NCI-H82 treated with DMSO at 0.1 percent for 48 hours (cell line): Measurements from ENCODE around the gene TELO2.

Experiments used
- DNase-seq: peaks from one replicate; lab custom pipeline; 2025; ENCODE audit not compliant: unreplicated experiment; lab: John Stamatoyannopoulos, UW

The TELO2 gene

DNA sequence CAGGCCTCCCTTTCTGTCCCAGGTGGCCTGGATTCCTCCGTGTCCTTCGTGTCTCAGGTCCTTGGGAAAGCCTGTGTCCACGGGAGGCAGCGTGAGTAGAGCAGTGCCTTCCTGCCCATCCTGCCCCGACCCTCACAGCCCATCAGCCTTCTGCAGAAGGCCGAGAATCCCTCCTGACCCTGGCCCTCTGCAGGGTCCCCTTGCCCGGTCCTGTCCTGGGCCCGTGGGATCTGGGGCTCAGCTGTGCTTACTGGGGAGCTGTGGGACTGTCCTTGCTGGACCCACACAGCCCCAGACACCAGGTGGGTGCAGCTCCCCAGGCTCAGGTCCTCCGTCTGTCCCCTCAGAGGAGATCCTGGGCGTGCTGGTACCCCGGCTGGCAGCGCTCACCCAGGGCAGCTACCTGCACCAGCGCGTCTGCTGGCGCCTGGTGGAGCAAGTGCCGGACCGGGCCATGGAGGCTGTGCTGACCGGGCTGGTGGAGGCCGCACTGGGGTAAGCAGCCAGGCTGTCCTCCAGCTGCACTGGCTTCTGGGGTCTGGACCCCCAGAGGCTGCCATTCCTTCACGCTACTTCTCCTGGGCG, 3.9 kb downstream of the TELO2 start:
- no peak for DNase-seq

- no peak for DNase-seq
Observed at GRCh38 chr16:1498899-1499676, 5.9 kb downstream of the TELO2 start.

DNA sequence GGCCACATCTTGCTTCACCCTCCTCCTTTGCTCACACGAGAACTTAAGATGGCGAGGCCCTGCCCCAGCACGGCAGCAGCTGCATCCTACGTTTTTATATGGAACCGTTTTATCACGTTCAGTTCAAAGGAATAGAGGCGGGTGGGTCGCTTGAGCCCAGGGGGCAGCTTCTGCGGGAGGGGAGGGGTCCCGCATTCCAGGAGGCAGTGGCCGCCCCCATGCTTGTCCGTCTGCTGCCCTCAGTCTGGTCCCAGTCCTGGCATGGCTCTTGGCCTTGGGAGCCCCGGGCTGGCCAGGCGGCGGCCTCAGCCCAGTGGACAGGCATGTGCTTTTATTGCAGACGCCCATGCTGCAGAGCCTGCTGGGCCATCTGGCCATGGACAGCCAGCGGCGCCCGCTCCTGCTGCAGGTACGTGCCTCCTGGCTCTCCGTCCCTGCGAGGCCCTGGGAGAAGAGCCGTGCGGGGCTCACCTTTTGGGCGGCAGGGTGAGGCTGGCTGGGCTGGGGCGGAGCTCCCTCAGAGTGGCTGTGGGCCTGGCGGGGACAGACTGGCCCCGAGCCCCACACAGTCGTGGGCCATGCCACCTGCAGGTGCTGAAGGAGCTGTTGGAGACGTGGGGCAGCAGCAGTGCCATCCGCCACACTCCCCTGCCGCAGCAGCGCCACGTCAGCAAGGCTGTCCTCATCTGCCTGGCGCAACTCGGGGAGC, 6.8 kb downstream of the TELO2 start:
- no peak for DNase-seq

DNA sequence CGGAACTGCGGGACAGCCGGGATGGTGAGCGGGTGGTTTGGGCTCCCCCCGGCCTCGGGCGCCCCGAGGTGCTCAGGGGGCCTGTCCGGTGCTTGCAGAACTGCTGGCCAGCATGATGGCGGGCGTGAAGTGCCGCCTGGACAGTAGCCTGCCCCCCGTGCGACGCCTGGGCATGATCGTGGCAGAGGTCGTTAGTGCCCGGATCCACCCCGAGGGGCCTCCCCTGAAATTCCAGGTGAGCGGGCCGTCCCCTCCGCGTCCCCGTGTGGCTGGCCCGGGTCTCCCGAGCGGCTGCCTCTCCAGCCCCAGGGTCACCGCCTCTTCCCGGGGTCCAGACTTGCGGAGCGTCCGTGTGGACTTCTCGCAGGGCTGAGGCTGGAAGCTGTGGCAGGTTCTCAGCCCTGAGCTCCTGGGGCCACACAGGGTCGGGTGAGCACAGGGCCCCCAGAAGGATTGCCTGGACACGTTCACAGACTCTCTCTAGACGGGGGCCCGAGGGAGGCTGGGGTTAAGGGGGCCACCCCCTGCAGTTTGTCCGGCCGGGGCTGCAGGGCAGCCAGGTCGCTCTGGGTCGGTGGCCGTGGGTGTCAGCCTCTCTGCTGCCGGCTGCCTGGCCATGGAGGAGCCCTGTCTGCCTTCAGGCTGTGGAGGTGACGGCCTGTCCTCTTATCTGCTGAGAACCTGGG, 7.4 kb downstream of the TELO2 start:
- no peak for DNase-seq

- DNase-seq, result no peak
Observed at GRCh38 chr16:1501630-1502029, 8.5 kb downstream of the TELO2 start.

- no peak for DNase-seq
Observed at GRCh38 chr16:1502092-1503004, 9.2 kb downstream of the TELO2 start.

DNA sequence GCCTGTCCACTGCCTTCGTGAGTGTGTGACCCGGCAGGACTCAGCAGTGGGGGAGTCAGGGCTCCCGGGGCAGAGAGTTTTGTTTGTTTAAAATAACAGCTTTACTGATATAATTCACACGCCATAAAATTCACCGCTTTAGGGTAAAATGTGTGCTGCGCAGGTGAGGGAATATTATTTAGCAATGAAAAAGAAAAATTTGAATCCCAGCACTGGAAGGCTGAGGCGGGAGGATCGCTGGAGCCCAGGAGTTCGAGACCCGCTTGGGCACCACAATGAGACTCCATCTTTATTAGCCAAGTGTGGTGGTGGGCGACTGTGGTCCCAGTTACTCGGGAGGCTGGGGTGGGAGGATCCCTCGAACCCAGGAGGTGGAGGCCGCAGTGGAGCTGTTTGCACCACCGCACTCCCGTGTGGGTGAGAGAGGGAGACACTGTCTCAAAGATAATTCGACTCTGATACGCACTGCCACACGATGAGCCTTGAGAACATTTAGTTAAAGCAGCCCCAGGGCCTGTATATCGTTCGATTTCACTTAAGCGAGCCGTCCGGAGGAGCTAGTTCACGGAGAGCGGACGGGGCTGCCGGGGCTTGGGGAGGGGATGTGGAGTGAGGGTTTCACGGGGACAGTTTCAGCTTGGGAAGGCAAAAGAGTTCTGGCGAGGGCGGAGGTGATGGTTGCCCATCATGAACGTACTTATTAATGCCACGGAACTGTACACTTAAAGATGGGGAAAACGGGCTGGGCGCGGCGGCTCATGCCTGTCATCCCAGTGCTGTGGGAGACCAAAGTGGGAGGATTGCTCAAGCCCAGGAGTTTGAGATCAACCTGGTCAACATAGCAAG, 10.2 kb downstream of the TELO2 start:
- no peak for DNase-seq

GRCh38 chr16:1505073-1505844, 12.1 kb downstream of the TELO2 start:
- no peak for DNase-seq

DNA sequence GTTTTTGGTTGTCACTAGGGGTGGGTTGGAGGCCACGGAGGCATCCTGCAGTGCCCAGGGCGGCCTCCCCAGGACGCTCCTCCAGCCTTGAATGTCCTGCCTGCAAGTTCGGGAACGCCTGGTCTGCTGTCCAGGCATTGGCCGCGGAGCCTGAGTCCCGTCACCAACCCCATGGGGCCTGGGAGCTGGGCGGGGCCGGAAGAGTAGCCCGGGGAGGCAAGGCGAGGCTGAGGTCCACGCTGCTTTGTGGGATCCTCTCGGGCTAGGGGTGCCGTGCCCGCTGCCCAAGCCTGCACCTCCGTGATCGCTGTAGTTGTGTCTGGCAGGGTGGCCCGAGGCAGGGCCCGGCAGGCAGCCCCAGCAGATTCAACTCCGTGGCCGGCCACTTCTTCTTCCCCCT, 12.8 kb downstream of the TELO2 start:
- no peak for DNase-seq

- DNase-seq, result no peak
Observed at GRCh38 chr16:1506494-1507213, 13.5 kb downstream of the TELO2 start.

DNA sequence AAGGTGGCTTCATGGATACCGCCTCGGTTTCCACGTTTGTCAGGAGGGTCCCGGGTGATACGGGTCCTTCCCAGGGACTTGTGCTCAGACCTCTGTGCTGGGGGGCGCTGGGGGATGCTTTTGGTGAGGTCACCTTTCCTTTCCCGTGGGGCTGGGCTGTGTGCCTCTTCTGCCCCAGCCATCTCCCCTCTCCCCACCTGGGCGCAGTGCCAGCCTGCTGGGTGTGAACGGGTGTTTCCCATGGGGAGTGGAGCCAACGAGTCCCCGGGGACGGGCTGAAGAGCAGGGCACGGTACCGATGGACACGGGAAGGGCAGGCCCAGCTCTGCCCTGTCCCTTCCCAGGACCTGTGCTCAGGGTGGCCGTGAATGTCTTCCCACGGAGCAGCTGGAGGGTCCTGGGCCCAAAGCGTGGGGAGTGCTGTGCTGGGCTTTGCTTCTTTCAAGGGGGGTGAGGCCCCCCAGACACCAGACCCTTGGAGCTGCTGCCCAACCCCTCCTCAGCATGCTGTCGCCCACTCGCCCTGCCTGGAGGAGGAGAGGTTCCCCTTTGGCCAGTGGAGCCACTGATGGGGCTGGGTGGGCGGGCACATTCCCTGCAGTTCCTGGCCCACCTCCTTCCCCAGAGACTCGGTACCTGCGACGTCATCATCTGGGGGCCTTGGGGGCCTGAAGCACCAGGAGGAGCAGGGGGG, 15.5 kb downstream of the TELO2 start:
- DNase-seq, result no peak

DNA sequence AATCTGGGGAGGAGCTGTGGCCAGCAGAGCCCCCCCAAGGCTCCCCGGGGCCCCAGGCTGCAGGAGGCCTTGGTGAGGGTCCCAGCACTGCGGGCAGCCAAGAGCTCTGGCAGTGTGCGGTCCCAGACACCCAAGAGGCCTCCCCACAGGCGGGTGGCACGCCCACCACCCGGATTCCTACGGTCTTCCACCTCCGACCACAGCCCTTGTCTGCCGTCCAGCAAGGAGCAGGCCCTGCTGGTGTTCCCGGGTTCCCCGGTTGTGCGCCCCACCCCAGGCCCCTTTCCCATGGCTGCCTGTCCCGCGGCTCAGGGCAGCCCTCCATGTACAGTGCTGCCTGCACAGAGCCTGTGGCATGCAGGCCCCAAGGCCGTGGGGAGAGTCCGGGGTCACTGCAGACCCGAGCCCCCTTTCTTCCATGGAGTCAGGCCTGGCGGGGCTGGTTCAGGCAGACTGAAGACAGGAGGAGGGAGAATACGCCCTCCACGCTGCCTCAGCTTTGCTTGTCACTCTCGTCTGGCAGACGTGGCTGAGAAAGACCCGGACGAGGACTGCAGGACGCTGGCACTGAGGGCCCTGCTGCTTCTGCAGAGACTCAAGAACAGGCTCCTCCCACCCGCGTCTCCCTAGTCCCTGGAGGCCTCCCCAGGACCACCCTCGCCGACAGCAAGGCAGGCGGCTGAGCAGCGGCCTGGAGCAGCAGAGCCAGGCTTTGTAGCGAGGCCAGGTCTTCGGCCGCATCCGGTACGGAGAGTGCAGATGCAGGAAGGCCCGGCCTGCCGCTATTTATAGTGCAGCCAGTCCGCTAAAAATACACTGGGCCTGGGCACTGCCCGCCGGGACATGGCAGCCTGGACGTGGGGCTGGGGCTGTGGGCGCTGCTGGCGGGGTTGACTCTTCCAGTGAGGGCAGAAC, 16.4 kb downstream of the TELO2 start:
- no peak for DNase-seq

GRCh38 chr16:1510272-1510671, 17.1 kb downstream of the TELO2 start:
- DNase-seq, result no peak

GRCh38 chr16:1510941-1511351, 17.8 kb downstream of the TELO2 start:
- DNase-seq, result no peak

GRCh38 chr16:1511662-1512569, 18.8 kb downstream of the TELO2 start:
- DNase-seq, result no peak

DNA sequence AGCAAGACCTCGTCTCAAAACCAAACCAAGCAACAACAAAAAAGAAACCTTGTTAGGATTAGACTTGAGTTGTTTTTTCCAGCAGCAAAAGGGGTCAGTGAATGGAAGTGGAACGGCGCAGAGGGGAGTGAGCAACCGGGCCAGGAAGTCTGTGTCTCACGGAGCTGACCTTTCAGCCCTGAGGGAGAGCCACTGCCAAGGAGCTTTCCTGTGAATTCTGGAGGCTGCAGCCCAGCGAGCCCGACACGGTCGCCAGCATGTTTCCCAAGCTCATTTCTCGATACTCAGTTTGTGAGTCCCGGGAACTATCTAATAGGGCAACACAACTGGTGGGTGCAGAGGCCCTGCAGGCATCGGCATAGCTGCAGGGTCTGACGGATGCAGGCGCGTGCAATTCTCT, 19.6 kb downstream of the TELO2 start:
- DNase-seq, result no peak
